Measurements from ENCODE around the gene ERCC1. TPM values are rescaled to one million over a fixed set of nuclear protein-coding genes. Genes with fewer than 3 reads are reported as not detected.

Gene ERCC1
- total RNA-seq, 1 donor from 2014 or later = 123 TPM

DNA sequence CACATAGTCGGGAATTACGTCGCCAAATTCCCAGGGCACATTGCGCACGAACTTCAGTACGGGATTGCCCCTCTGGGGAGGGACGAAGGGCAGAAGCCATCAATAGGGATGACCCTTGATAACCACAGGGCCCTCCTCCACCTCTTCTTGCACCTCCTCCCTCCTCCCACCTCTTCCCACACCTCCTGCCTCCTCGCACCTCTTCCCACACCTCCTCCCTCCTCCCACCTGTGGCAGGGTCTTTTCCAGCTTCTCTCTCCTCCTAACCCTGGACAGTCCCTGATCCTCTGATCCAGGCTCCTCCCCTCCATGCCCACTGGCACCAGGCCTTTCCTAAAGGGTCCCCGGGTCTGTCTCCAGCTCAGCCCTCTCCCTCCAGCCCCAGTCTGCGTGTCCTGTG is 3.4 kb downstream of the ERCC1 start:
- no peak for DNase-seq (ENCODE audit: extremely low spot score in 2 of 2)
- Histone ChIP-seq H3K36me3 (peaks cover 0 to 31% of the 10 kb centered on the region in 2 donors), H3K4me1 (peaks cover 19% of the 10 kb centered on the region), H3K27ac (no peak overlapping the region), H3K9me3 (no peaks in the 10 kb centered on the region), H3K4me3 (no peak overlapping the region), H3K27me3 (no peaks in the 10 kb centered on the region)
- intact Hi-C loops (cut with DNase I) = no loop called here
- no peak for TF ChIP-seq POLR2AphosphoS5 (IDR thresholded peaks at IDR 0.05; ENCODE audit: insufficient read depth in 1 of 2, low read depth in 1 of 2)
- TF ChIP-seq POLR2A (IDR thresholded peaks at IDR 0.05) = no peak
- no peak for TF ChIP-seq CTCF (IDR thresholded peaks at IDR 0.05)

- peaks cover 19% of the 10 kb centered on the region for H3K4me1 ChIP-seq
- DNase-seq (ENCODE audit: extremely low spot score in 2 of 2) = no peak
- H3K27me3 ChIP-seq = no peaks in the 10 kb centered on the region
- H3K9me3 ChIP-seq = no peaks in the 10 kb centered on the region
- intact Hi-C loops (cut with DNase I) = no loop called here
- no peak overlapping the region for H3K27ac ChIP-seq
- TF ChIP-seq CTCF (IDR thresholded peaks at IDR 0.05) = no peak
- TF ChIP-seq POLR2AphosphoS5 (IDR thresholded peaks at IDR 0.05; ENCODE audit: insufficient read depth in 1 of 2, low read depth in 1 of 2) = no peak
- TF ChIP-seq POLR2A (IDR thresholded peaks at IDR 0.05) = no peak
- no peak overlapping the region for H3K4me3 ChIP-seq
- peaks cover 0 to 31% of the 10 kb centered on the region in 2 donors for H3K36me3 ChIP-seq
These were observed 3.8 kb downstream of the ERCC1 start for GRCh38 chr19:45419895-45420294.

GRCh38 chr19:45419396-45419795 is 4.3 kb downstream of the ERCC1 start:
- no peak overlapping the region for H3K27ac ChIP-seq
- peaks cover 16% of the 10 kb centered on the region for H3K4me1 ChIP-seq
- H3K36me3 ChIP-seq = peaks cover 0 to 36% of the 10 kb centered on the region in 2 donors
- no peaks in the 10 kb centered on the region for H3K27me3 ChIP-seq
- intact Hi-C loops (cut with DNase I) = no loop called here
- no peak overlapping the region for H3K4me3 ChIP-seq
- no peaks in the 10 kb centered on the region for H3K9me3 ChIP-seq
- TF ChIP-seq POLR2AphosphoS5 (IDR thresholded peaks at IDR 0.05; ENCODE audit: insufficient read depth in 1 of 2, low read depth in 1 of 2) (no peak), POLR2A (IDR thresholded peaks at IDR 0.05) (no peak), CTCF (IDR thresholded peaks at IDR 0.05) (no peak)
- no peak for DNase-seq (ENCODE audit: extremely low spot score in 2 of 2)

DNA sequence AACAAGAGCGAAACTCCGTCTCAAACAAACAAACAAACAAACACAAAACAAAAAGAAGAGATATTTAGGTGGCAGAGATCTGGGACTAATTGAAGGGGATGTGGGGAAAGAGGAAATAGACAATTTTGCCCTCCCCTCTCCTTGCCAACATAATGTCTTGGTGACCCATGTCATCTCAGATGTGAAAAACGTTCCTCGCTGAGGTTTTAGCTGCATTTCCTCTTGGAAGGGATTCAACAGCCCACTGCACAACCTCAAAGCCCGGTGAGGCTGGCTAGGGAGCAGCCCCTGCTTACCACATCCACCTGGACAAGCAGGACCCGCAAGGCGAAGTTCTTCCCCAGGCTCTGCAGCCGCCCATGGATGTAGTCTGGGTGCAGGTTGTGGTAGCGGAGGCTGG is 4.9 kb downstream of the ERCC1 start:
- H3K4me3 ChIP-seq = no peak overlapping the region
- H3K4me1 ChIP-seq = peaks cover 10% of the 10 kb centered on the region
- intact Hi-C loops (cut with DNase I) = no loop called here
- no peaks in the 10 kb centered on the region for H3K9me3 ChIP-seq
- no peak for TF ChIP-seq CTCF (IDR thresholded peaks at IDR 0.05)
- no peak for TF ChIP-seq POLR2A (IDR thresholded peaks at IDR 0.05)
- TF ChIP-seq POLR2AphosphoS5 (IDR thresholded peaks at IDR 0.05; ENCODE audit: insufficient read depth in 1 of 2, low read depth in 1 of 2) = no peak
- H3K36me3 ChIP-seq = peaks cover 0 to 42% of the 10 kb centered on the region in 2 donors
- H3K27ac ChIP-seq = no peak overlapping the region
- H3K27me3 ChIP-seq = no peaks in the 10 kb centered on the region
- no peak for DNase-seq (ENCODE audit: extremely low spot score in 2 of 2)

GRCh38 chr19:45417151-45417550 is 6.6 kb downstream of the ERCC1 start:
- TF ChIP-seq POLR2AphosphoS5 (IDR thresholded peaks at IDR 0.05; ENCODE audit: insufficient read depth in 1 of 2, low read depth in 1 of 2) = no peak
- no peak for TF ChIP-seq POLR2A (IDR thresholded peaks at IDR 0.05)
- no peak for TF ChIP-seq CTCF (IDR thresholded peaks at IDR 0.05)
- Histone ChIP-seq H3K36me3 (peaks cover 0 to 57% of the 10 kb centered on the region in 2 donors), H3K4me3 (no peak overlapping the region), H3K27me3 (no peaks in the 10 kb centered on the region), H3K27ac (no peak overlapping the region), H3K4me1 (no peaks in the 10 kb centered on the region), H3K9me3 (no peaks in the 10 kb centered on the region)
- intact Hi-C loops (cut with DNase I) = no loop called here
- no peak for DNase-seq (ENCODE audit: extremely low spot score in 2 of 2)

Data from vagina (tissue), 2 donors.